Epithelial cell of prostate (primary cell): ENCODE results near the gene BTBD9.
"Not testable (repeated sequence)": the region's sequence is repeated elsewhere in the genome, so short reads cannot be mapped to it uniquely, and the experiment has no call there.

Experiments
- DNase-seq: peaks from one replicate; pipeline ENCODE4 v3.0.0-alpha.2; 2011; ENCODE audit warnings: low read depth, low spot score
- H3K27ac ChIP-seq: fragments of 450-650 bp; 2 replicates; pipeline ENCODE4 v1.5.1; 2017; ENCODE audit warnings: mild to moderate bottlenecking

BTBD9 gene

DNA sequence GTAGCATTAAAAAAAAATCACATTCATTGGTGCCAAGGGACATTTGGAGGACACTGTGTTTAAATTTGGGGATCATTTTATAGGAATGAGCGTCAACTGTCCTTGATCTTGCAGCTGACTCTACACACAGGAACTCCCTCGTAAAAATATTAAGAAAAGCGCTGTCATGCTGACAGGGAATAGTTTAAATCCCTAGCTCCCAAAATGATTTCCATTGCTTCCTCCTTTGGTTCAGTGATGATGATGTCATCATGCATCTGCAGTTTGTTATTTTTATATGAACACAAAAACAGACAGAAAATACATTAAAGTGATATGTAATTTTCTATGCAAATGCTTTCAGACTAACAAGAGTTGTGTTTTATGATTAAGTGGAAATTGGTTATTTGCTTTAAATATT, 275.6 kb downstream of the BTBD9 start:
- no peak for DNase-seq
- H3K27ac ChIP-seq, result no peak overlapping the region

DNA sequence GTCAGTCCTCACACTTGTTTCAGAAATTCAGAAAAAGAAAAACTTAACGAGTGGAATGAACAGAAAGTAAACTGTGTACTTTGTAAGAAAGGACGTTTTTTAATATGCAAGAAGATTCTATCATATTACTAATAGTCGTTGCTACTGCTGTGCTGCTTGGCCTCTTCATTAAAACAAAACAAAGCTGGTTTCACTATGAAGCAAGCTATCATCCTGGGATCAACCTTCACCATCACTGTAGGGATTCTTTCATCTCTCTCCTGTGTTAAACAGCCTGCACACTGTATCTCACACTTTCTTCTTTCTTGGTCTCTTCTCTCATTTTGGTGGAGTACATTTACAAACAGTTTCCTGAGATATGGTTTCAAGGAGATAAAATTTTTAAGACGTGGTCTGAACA, 284.2 kb downstream of the BTBD9 start:
- DNase-seq, result no peak
- H3K27ac ChIP-seq, result no peak overlapping the region

DNA sequence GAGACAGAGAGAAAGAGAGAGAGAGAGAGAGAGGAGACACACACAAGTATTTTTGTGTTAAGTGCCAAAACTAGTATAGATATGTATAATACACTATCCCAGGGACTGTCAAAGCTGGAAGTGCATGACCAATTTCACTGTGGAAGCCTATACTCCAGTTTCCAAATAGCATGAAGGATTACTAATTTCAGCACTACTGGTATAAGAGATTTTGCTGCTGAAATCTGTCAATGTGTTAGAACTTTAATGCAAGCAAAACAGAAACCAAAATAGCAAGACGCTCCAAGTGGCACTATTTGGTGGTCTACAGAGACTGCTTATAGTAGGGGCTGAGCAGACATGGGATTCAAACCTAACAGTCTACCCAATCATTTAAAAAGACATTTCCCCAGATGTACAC, 284.8 kb downstream of the BTBD9 start:
- H3K27ac ChIP-seq, result no peak overlapping the region
- no peak for DNase-seq

DNA sequence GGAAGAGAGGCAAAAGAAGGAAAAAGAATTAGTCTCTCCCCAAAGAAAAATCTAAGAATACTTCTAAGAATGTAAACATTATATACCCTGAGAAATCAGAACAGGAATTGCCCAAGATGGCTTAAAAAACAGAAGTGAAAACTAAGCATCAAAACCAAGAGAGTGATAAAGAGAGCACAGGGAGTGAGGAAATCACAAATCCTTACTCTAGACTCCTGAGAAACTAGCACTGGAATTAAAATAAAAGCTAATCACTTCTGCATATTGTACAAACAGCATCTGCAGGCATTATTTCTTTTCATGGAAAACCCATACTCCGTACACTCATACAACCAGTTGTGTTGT, 285.7 kb downstream of the BTBD9 start:
- no peak overlapping the region for H3K27ac ChIP-seq
- no peak for DNase-seq

DNA sequence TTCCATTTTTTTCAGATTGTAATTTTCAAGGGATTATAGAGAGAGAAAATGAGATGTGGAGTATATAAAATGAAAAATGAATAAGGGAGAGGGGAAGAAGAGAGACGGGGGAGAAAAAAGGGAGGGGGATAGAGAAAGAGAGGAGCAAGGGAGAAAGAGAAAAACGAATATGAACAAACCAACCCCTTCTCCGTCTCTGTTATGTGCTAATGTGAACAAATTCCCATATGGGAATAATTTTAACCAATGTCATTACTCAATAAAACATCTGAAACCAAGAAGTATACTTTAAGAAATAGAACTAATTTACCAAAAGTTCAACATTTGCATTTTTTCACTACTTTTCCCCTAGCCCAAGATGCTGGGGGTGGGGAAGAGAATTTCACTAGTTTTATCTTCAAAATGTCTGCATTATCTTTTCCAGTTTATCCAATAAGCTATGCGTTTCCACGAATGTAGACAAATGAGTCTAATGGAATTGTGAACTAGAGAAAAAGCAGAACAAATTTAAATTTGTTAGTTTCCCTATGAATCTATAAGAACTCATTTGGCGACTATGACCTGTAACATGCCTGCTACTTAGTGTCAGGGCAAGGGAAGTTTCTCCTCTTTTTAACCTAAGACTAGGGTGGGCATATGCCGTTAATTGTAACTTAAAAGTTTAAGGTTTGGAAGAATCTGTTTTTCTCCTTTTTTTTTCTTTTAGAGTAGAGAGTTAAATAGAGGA, 286.3 kb downstream of the BTBD9 start:
- DNase-seq, result no peak
- H3K27ac ChIP-seq, result no peak overlapping the region

DNA sequence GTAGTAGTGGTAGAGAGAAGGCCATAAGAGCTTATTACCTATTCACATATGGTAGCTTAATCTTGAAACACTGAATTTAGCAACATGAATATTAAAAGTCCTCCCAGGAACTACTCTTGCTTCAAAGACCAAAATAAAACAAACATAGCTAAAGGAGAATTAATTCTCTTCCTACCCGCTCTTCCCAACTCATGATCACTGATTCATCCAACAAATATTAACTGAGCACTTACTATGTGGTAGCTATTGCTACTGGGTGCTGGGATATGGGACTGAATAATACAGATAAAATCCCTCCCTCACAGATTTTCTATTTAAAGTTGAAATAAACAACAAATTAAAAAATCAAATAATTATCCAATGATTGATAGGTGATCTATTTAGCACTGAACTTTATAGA, 287.1 kb downstream of the BTBD9 start:
- no peak overlapping the region for H3K27ac ChIP-seq
- no peak for DNase-seq

DNA sequence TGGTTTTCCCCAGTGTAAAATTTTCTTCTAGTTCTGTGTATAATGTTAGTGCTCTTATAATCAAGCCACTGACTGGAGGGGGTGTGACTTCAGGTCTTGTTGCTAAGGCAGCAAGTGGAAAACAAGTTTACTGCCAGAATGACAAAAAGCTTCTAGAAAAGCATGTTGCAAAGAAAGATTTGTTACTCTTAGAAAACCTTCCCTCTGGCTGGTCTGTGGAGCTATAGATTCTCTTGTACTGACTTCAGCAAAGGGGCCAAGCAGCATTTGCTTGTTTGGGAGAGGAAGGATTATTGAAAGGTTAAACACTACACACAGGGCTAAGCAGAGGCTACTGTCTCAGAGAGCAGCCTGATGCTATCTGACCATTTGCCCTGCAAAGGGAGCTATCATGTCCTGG, 288.8 kb downstream of the BTBD9 start:
- DNase-seq, result no peak
- no peak overlapping the region for H3K27ac ChIP-seq

DNA sequence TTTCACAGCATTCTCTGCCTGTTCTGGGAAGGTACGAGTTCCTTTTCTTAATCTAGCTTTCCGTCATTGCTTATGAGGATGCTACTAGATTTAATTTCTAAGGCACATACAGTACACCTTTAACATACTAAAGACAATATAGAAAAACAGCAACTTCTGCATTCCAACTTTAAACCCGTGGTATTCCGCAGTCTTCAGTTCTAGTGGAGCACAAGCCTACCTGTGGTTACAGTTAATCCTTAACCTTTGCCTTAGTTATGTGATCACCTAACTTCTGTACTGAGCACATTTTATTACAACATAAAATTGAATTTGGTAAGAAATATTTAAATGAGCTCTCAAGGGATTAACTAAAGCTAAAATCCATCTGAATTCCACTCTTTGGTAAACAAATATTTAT, 289.5 kb downstream of the BTBD9 start:
- no peak overlapping the region for H3K27ac ChIP-seq
- no peak for DNase-seq

DNA sequence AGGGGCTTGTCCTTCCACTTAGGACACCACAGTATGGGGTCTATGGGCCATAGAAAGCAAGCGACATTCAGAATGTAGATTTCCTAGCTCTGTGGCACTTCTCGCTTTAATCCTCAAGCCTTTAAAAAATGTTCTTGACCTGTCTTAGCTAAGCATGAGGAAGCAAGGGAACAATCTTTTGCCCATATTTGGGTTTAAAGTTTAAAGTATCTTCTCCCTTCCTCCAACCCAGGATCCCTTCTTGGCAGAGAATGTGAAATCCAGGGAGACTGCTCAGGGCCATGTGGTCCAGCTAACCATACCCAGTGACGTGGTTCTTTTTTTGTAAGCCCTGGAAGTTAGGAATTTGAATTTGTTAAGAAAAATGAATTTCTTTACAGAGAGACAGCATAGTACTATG, 289.9 kb downstream of the BTBD9 start:
- no peak for DNase-seq
- no peak overlapping the region for H3K27ac ChIP-seq

DNA sequence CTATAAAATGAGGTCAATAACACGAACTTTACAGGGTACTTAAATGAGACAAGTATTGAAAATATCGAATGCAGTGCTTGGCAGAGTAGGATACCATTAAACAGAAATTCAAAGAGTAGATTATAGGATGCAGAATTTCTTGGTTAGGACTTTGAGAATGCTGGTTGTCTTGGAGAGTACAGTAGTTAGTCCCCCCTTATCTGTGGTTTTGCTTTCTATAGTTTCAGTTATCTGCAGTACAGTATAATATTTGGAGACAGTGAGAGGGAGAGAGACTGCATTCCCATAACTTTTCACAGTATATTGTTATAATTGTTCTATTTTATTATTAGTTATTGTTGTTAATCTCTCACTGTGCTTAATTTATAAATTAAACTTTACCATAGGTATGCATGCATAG, 290.5 kb downstream of the BTBD9 start:
- DNase-seq, result no peak
- no peak overlapping the region for H3K27ac ChIP-seq

DNA sequence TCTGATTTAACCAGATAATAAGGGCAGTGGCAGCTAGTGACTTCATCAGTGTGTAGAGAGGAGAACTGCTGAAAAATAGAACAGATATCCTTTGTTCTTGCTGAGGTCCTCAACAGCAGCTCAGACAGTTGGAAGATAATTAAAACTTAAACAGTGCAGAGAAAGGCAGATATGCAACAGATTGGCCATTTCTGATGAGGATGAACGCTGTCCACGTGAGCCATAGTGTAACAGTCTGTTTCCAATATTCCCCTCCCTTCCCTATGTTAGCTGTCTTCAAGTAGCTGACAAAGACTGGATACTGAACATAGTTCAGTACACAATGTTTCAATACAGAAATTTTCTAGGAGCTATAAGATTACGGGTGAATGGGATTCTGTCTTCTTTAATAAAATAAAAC, 291.4 kb downstream of the BTBD9 start:
- no peak for DNase-seq
- no peak overlapping the region for H3K27ac ChIP-seq

DNA sequence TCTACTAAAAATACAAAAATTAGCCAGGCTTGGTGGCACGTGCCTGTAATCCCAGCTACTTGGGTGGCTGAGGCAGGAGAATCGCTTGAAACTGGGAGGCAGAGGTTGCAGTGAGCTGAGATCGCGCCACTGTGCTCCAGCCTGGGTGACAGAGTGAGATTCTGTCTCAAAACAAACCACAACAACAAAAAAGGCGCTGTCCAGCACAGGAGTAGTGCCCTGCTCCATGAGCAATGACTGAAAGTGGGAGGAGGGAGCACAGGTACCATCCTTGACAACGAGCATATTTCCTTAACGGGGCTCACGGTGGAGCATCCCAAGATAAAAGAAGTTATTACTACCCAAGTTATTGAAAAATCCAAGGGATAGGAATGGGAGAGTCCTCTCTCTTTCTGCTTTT, 291.9 kb downstream of the BTBD9 start:
- not testable (repeated sequence) for DNase-seq, H3K27ac ChIP-seq

DNA sequence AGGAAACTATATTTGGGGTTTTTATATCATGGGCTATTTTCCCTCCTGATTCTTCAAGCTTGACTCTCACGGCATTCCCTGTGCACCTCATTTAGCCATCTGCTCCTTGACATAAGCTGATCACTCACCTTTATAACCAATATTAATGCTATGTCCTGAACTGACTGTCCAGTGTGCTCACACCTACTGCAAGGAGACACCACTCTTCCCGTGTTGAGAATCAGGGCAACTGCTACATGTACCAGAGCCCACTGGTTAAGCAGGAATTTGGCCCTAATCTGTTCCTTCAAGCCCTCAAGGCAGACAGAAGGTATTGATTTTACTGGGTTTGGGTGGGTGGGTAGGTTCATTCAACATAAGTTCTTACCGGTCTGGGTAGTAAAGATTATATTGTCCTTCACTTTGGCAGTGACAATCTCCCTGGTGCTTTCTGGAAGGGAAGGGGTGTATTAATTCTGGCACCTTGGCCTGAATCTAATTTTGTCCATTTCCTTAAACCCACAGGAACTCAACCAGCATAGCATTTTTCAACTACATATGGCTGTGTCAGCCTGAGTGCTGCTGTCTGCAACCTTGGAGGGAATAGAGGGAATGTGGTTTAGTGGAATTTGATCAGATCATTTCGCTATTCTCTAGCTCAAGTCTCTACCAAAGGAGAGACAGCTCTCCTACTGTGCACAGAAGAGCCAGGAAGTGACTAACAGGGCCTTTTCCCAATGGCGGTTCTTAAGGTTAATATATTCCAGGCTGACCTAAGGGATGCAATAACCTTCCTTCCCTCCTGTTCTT, 293.2 kb downstream of the BTBD9 start:
- H3K27ac ChIP-seq, result no peak overlapping the region

DNA sequence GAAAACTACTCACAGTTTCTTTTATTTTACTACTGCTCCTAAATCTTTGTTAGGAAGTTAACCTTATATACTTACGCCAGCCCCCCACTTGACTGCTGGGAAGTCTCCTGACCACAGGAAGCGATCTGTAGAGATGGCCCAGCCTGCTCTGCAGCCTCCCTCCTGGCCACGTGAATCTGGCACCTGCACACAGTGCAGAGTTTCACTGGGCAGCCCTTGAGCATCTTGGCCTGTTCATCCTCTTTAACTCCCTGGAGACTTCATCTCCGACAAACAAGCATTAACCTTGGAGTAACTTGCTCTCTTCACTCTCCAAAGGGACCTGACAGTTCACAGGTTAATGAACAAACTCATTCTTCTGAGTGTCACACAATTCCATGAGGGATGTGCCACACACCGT, 294.1 kb downstream of the BTBD9 start:
- H3K27ac ChIP-seq, result no peak overlapping the region
- no peak for DNase-seq

More for the DNA sequence above, 293.2 kb downstream of the BTBD9 start:
- no peak for DNase-seq

DNA sequence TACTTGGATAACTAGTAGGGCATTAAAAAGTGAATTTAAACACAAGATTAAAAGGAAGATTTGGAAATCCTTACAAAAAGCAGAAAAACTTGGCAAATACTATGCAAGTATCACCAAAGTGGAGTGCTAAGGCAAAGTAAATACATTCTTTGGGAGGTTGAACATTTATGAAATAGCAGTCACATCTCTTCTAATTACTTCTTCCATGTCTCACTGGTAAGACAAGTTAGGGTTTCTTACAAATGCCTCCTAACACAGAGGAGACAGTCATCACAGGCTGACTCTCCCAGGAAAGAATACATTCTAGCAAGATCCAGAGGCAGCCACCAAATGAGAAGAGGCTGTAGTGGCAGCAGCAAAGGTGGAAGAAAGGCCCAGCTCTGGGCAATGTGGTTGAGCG, 298.2 kb downstream of the BTBD9 start:
- no peak overlapping the region for H3K27ac ChIP-seq
- no peak for DNase-seq

DNA sequence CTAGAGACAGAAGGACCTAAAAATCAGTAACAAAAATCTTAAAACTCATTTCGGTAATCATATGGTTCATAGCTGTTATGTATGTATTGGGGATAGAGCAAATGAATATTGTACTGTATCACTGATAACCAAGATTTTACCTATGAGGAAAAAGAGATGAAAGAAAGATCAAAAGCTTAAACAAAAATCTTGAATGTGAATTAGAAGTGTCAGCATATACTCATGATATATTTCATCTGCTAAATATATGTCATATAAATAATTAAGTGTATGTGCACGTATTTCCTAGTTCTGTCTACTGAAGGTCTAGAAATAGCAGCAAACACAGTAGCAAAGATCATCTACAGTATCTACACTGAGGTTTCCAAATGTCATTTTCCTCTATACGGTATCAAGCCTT, 299.8 kb downstream of the BTBD9 start:
- H3K27ac ChIP-seq, result no peak overlapping the region
- no peak for DNase-seq

DNA sequence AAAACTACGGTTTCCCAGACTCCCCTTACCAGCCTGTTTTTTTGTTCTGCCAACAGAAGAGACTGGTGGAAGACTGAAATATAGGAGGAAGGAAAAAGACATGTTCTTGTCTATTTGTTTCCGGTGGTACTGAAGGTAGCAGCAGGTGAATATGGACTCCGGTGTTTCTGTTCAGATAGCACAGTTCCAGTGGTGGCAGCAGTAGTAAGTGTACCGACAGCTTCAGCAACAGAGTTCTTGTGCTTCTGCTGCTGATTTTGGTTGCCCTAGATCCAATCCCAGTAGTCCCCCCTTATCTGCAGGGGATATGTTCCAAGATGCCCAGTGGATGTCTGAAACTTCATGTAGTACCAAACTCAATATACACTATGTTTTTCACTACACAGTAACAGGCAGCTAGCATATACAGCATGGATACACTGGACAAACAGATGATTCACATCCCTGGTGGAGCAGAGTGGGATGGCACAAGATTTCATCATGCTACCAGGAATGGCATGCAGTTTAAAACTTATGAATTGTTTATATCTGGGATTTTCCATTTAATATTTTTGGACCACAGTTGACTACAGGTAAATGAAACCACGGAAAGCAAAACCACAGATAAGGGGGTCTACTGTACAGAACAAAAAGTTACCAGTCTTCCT, 301.8 kb downstream of the BTBD9 start:
- no peak for DNase-seq
- H3K27ac ChIP-seq, result peak overlapping the region; percentile 54

DNA sequence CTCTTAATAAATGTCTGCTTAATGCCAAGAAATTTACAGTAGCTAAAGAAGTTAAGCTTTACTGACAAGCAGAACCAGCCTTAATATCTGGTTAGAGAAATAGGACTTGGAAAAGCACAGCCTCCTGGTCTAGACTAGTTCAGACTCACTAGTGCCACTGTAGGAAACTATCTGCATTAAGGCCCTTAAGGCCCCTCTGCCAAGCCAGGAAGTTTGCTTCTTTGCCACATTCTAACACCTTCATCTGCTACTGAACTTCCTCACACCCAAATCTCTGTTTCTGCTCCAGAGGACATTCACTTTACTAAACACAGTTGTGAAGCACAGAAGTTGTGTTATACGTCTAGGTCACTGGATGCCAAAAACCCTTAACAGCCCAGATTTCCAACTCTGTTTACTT, 302.8 kb downstream of the BTBD9 start:
- no peak overlapping the region for H3K27ac ChIP-seq
- no peak for DNase-seq

DNA sequence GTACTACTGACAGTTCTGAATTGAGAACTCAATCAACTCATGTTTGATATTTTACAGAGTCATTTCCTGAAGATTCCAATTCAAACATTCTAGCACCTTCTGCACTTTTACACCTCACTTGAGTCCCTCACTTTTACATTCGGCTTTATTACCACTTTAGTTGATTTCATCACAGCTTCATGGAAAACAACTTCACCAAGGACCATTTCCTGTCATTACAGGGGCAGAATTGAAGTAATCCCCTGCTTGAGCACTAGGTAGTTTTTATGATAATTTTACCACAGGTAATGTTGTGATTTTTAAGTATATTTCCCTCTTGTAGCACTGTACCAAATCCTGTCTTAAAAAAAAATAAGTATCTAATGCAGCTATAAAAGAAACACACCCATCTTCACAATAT, 312.9 kb downstream of the BTBD9 start:
- no peak overlapping the region for H3K27ac ChIP-seq
- no peak for DNase-seq

DNA sequence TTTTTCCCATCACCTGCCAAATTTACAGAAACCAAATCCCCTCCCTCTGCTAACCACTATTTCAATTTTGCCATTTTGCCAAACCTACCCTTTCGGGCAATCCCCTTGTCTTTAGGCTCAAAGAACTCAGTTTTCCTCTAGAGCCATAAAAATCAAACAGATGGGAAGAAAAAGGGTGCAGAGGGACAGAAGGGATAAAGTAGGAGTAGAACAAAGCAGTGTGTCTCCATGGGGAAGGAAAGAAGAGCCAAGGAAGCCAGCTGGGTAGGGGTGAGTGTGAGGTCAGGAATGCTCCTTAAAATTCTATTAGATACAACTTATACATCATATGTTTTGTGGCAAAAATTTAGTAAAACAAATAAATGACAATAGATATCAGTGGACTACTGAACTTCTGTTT, 316.5 kb downstream of the BTBD9 start:
- no peak for DNase-seq
- H3K27ac ChIP-seq, result no peak overlapping the region

DNA sequence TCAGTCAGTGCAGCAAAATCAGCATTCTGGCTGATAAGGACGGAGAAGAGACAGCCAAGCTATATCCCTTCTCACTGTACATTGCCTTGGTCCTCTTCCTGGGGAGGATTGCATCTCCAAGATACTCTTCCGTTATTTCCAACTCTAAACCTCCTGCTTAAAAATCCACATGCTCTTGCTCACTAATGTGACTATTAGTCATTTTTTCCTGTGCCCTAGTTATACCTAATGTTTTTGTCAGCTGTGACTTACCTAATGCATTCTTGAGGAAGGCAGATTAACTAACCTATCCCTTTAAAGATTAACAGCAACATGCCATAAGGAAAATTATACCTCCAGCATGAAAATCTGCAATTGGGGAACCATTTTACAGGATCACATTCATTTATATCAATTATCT, 317.6 kb downstream of the BTBD9 start:
- no peak for DNase-seq
- H3K27ac ChIP-seq, result no peak overlapping the region

DNA sequence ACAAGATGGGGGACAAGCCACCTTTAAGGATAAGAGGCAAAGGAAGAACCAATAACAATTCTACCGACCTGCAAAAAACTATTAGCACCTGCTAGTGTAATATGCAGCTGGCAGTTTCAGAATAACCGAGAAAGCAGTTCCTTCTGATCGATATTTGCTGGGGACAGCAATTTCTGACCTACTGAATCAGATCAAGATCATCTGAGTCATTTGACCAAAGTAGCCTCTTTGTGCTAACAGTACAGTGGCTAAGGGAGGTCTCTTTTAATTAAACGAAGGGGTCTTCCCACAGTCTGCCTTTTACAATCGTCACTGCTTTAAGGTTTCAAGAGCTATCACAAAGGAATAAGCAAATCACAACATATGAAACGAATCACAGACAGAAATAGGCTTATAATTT, 318.9 kb downstream of the BTBD9 start:
- no peak for DNase-seq

More for the DNA sequence above, 318.9 kb downstream of the BTBD9 start:
- no peak overlapping the region for H3K27ac ChIP-seq
